HuH-7.5 (cell line): Measurements from ENCODE around the gene RPS6KL1.

ENCODE experiments used
- DNase-seq: peaks from one replicate; pipeline ENCODE4 v3.0.0; 2011; ENCODE audit warnings: low spot score

RPS6KL1 gene

GRCh38 chr14:74912111-74912510 lies 10.9 kb downstream of the RPS6KL1 start:
- DNase-seq: no peak

DNA sequence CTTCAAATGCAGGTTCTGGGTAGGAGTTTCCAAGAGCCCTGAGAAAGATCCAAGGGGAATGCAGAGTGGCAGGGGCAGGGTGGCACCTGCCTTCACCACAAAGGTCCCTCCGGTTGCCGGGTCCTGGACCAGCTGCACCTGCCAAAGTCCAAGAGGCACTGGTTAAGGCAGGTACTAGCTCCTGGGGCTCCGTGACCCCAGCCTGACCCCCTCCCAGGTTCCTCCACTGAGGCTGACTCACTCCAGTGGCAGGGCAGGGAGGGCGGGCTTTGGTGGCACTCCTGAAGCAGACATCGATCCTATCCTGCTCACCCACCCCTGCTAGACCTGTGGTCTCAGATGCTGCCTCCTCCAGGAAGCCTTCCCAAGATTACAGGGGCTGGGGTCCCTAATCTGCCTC lies 11.4 kb downstream of the RPS6KL1 start:
- no peak for DNase-seq

- DNase-seq: no peak
These were observed 11.8 kb downstream of the RPS6KL1 start for GRCh38 chr14:74911221-74911620.

DNA sequence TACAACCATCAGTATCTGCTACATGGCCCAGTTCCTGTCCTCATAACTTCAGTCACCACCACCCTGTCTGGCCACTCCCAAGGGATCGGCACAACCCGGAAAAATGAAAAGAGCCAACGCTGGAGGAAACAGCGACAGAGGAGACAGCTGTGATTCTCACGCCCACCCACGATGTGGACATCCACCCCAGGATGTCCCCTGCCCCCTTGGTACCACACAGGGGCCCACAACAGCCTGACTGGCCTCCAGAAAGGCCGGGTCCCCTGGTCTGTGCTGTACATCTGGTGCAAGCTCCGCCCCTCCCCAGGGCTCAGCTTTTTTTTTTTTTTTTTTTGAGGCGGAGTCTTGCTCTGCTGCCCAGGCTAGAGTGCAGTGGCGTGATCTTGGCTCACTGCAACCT lies 12.5 kb downstream of the RPS6KL1 start:
- no peak for DNase-seq

- no peak for DNase-seq
These were observed 13.1 kb downstream of the RPS6KL1 start for GRCh38 chr14:74909911-74910310.

DNA sequence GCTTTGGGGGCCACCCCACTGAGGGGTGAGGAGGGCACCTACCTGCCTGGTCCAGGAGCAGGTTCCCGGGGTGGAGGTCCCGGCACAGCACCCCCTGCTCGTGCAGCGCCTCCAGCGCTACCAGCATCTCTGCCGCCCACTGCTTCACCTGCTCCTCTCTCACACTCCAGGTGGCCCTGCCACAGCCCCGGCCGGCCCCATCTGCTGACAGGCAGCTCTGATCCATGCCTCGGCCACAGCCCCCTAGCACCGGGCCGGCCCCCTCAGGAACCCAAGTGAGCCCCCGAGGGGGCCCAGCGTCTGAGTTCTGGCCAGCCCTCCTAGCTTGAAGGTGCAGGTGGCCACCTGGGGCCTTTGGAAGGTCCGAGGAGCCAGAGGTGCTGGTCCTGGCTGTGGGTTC lies 13.6 kb downstream of the RPS6KL1 start:
- no peak for DNase-seq

DNA sequence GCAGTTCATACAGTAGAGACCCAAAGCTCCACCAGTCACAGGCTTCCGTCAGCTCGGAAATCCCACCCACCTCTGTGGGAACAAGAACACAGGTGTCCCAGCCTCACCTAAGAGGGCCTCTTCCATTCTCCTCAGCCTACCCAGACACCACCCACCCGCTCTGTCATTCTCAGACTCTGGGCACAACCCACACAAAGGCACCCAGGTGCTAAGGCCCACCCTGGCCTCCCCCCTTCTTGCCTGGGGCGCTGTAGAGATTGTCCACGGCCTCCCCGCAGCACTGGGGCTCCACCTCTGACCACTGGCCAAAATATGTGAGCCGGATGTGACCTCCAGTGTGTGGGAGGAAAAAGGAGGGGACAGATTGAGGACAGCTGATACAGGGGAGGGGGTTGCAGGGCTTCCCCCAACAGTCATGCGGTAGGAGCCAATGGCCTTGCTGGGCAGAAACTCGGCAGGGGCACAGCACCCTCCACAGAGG lies 14.2 kb downstream of the RPS6KL1 start:
- DNase-seq: no peak

DNA sequence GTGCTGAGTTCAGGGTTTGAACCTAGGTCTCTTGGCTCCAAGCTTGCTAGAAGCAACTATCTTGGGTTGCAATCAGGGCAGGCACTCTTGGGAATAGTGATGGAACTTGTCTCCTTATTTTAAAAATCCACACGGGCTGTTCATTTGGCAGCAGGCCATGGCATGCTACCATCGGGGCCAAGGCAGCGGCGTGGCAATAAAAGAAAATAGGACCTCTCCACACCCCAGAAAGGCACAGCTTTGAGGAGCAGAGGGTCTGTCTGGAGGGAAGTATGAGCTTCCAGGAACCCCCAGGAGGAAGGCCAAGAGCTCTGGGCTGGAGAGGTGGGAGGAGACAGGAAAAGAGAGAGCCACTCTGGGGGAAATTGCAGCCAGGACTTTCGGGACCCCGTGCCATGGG lies 15.3 kb downstream of the RPS6KL1 start:
- DNase-seq: no peak

DNA sequence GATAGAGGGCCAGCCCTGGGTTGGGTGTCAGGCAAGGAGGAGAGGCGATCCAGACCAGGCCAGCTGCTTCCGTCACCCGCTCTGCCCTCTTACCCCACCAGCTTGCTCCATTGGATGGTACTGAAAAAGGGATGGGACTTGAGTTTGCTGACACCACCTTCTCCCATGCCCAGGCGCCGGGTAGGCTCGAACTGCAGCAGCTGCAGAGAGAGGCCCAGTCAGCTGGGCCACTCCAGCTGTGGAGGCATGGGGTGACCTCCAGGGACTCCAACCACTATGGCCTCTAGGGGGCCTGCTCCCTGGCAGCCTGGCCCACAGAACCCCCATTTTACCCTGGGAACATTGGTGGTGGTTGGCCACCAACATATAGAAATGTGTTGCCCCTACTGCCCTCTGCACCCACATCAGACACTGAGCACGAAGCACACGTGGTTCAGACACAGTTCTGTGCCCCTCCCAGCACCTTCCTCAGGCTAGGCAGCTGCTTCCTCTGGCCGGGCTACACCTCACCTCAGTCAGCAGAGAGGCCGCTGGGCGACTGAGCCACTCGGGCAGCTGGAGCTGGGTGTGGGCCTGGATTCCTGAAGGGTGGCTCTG lies 16.0 kb downstream of the RPS6KL1 start:
- no peak for DNase-seq

DNA sequence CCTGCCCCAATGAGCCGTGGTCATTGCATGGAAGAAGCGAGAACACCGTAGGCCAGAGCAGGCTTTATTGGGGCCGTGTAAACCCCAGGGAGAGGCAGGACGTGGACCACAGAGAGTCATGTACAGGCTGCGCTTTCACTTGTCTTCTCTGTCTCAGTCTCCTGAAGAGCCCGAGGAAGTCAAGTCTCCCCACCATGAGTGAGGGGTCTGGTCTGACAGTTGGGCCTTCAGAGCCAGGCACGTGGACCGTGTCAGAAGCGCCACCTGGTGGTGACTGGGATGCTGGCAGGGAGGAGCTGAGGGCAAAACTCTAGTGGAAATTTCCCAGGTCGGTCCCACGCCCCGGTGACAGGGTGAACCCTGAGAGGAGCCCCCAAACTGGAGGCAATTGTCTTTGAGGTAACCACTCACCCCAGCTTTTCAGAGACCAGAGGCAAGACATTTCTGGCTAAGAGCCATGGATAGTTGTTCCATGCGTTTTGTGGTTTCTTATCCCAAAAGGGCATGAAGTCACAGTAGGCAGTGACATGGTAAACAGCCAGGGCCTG lies 17.4 kb downstream of the RPS6KL1 start:
- DNase-seq: peak; percentile 59

DNA sequence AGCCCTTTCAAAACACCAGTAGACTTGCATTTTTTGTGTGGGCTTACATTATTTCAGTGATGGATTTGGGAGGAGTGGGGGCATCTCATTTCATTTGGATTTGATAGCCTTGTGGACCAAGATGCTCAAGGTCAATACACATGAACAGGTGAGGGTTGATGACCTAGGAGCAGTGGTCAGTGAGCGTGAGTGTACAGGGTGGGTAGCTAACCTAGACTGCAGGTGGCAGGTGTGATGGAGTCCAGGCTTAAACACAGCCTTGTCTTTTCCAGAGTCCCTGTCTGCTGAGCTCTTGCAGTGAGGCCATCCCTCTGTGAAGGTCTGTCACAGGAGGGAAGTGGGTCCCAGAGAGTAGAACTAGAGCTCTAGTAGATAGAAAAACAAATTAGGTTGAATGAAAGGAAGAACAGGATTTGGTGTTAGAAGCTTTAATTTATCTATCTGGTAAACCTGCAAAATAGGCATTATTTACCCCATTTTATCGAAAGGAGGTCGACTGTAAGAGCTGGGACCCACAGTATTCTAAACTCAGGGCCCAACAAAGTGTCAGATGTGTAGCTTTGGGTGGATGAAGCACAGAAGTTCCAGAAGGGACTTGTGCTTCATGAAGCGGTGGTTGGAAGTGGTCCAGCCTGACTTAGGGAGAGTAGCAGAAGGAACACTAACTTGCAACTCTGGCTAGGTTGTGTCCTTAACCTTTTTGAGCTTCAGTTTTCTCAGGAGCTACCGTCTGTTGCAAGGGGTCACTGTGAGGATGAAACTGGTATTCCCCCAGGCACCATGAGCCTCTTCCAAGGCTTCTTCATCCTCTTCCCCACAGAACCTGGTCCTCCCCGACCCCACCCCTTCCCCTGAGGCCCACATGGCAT lies 18.2 kb downstream of the RPS6KL1 start:
- DNase-seq: no peak

DNA sequence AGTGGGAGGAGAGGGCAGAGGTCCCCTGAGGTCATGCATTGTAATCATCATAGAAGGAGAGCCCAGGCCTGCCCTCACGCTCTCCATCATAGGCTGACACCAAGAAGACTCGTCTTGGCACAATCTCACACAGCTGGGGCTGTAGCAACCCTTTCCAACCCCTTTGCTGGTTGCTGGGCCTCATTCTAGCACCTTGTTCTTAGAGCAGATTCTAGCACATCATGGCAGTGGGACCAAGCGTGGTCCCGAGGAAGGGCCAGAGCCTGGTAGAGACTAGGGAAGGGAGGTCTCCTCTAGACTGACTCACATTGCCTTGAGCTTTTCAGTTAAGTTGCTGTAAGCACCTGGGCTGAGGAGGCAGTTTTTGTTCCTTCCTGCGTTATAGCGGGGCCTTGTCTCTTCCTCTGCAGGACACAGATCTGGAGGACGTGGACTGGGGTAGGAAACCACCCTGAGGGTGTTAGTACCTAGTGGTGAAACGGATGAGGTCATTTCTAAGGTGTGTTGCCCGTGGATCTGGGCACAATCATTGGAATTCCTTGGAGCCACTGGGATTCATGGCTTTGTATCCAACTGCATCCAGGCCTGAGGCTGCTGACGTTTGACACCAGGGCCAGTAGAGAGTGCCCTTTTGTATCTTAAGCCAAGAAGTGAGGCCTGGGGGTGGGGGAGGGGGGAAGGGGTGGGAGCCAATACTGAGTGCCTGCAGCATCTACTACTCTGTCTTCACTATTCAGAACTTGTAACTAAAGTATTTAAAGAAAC lies 19.9 kb downstream of the RPS6KL1 start:
- no peak for DNase-seq

DNA sequence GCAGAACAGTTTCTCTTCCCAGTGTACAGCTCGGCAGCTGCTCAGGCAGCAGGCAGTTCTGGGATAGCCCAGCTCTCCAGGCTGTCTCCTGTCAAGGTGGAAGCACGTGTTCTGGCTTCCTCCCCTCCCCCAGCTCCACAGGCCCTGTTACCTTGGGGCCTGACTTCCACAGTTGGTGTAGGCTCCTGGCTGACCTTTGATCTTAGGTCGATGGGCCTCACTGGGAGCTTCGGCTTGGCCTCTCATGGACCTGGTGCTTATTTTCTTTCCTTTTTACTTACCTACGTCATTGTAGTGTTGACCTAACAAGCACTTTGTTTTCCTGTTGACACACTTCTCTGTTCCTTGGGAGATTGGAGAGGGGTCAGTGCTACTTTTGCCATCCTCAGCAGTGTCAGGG lies 24.4 kb downstream of the RPS6KL1 start:
- DNase-seq: peak; percentile 55

- DNase-seq: no peak
These were observed 25.0 kb downstream of the RPS6KL1 start for GRCh38 chr14:74898083-74898482.

DNA sequence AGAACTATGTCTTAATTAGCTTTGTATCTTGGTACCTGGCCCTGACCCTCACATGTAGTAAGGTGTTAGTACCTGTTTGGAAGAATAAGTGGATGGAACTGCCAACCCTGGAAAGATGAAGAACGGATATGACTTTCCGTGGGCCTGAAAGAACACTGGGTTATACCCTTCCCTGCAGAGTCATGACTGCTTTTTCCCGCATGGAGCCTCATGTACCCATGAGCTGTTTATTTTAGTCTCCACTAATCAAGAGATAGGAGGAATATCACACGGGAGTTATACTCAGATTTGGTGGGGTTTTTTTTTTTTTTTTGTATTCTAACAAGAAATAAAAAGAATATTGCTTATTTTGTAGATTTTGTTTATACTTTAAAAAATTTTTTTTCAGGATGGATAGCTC lies 25.4 kb downstream of the RPS6KL1 start:
- no peak for DNase-seq

DNA sequence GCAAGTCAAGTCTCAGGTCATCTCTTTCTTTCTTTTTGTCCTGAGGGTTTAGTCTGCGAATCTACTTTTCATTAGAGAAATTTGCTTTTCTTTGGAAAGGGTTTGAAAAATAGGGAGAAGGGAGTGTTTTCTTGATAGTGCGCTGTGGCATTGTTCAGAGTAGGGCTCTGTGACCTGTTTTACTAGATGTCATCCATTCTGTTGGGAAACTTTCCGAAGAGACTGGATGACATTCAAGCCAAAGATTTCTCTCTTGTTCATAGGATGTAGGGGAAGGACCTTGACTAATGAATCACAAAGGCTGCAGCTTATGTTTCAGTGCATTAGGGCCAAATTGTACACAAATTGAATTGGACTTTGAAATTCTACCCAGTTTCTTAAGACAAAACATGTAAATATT lies 26.7 kb downstream of the RPS6KL1 start:
- DNase-seq: no peak

GRCh38 chr14:74893614-74894091 lies 29.4 kb downstream of the RPS6KL1 start:
- no peak for DNase-seq

DNA sequence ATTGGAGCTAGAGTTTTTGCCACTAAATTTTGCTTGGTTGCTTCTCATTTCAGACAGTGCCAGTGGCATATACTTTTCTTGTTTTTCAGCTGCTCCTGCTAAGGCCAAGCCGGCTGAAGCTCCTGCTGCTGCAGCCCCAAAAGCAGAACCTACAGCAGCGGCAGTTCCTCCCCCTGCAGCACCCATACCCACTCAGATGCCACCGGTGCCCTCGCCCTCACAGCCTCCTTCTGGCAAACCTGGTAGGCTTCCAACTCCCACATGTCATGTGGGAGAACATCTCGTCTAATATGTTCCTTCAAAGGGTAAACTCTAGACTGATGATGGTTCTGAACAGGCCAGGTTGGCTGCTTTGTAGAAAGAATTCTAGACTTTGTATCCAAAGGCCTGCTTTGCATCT lies 30.3 kb downstream of the RPS6KL1 start:
- DNase-seq: no peak

- DNase-seq: no peak
These were observed 31.2 kb downstream of the RPS6KL1 start for GRCh38 chr14:74891870-74892269.

GRCh38 chr14:74890262-74890661 lies 32.8 kb downstream of the RPS6KL1 start:
- no peak for DNase-seq

- no peak for DNase-seq
These were observed 34.6 kb downstream of the RPS6KL1 start for GRCh38 chr14:74888164-74889158.
